ENCODE data around the gene PPIB. TPM values are rescaled to one million over a fixed set of nuclear protein-coding genes. Genes with fewer than 3 reads are reported as not detected.

The PPIB gene
- total RNA-seq, 4 donors from 2014 or later, result 110 to 227 (median 214) TPM

DNA sequence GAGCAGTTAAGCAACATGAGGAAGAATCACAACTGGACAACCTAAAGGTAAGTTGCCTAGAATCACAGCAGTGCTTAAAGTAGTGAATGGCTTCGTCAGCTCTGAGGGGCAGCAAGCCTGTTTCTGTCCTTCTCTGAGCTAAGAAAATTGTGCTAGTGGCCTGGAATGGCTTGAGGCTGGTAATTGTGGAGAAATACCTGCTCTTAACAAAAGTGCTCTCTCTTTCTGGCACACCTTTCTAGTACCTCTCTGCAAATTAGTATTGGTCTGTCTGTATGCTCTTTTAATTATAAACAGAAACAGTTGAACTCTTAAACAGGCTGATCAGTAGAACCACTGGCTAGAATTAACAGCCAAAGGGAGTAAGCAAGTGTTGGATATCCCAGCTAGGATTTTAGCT is 55.5 kb downstream of the PPIB start:
- intact Hi-C loops (cut with DNase I), result no loop called here
- no peak for DNase-seq (ENCODE audit: extremely low spot score)
- WGBS, result 100% methylated on average over 1 of the region's 1 CpG
- H3K4me1 ChIP-seq, result peaks cover 47 to 77% (median 65%) of the 10 kb centered on the region in 4 donors
- H3K9me3 ChIP-seq, result no peaks in the 10 kb centered on the region
- H3K27ac ChIP-seq (replicated peaks in 1 of 4), result peak overlapping the region in 1 of 4 donors; percentile 34
- H3K4me3 ChIP-seq, result no peak overlapping the region
- no peaks in the 10 kb centered on the region for H3K36me3 ChIP-seq
- H3K27me3 ChIP-seq, result no peaks in the 10 kb centered on the region
- TF ChIP-seq POLR2A (IDR thresholded peaks at IDR 0.05; ENCODE audit: low read depth) (no peak), EP300 (IDR thresholded peaks at IDR 0.05) (no peak), POLR2AphosphoS5 (IDR thresholded peaks at IDR 0.05) (no peak)
- TF ChIP-seq, protein P1, sequence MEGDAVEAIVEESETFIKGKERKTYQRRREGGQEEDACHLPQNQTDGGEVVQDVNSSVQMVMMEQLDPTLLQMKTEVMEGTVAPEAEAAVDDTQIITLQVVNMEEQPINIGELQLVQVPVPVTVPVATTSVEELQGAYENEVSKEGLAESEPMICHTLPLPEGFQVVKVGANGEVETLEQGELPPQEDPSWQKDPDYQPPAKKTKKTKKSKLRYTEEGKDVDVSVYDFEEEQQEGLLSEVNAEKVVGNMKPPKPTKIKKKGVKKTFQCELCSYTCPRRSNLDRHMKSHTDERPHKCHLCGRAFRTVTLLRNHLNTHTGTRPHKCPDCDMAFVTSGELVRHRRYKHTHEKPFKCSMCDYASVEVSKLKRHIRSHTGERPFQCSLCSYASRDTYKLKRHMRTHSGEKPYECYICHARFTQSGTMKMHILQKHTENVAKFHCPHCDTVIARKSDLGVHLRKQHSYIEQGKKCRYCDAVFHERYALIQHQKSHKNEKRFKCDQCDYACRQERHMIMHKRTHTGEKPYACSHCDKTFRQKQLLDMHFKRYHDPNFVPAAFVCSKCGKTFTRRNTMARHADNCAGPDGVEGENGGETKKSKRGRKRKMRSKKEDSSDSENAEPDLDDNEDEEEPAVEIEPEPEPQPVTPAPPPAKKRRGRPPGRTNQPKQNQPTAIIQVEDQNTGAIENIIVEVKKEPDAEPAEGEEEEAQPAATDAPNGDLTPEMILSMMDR (IDR thresholded peaks at IDR 0.05), result no peak

Small RNA genes lying within 50 kb of the gene (small RNA-seq; reads per million reads assigned to genes)
- gene RF00019, result 0 reads per million in 3 donors

Other genes with a start within 250 kb of the PPIB start
- 10 to 100 TPM in 1 of 4 donors, 1 to 10 TPM in 3; 1.5 to 11.2 (median 7.3) TPM for gene DAPK2, start 116.5 kb downstream of the PPIB start, total RNA-seq
- 10 to 100 TPM; 15.3 to 24.4 (median 20.4) TPM for gene CIAO2A, start 69.2 kb downstream of the PPIB start, total RNA-seq
- gene SNX1, start 67.0 kb downstream of the PPIB start, total RNA-seq, result 10 to 100 TPM; 79.4 to 93.0 (median 87.5) TPM
- gene SNX22, start 11.3 kb downstream of the PPIB start, total RNA-seq, result under 1 TPM in 3 of 4 donors, not detected in 1; 0.19 to 0.42 (median 0.33) TPM
- gene CSNK1G1, start 193.2 kb upstream of the PPIB start, total RNA-seq, result 10 to 100 TPM in 2 of 4 donors, 1 to 10 TPM in 2; 9.1 to 11.2 (median 10.1) TPM
- not detected for gene PCLAF, start 218.4 kb upstream of the PPIB start, total RNA-seq
- 10 to 100 TPM in 3 of 4 donors, 1 to 10 TPM in 1; 9.9 to 13.2 (median 11.8) TPM for gene TRIP4, start 224.8 kb upstream of the PPIB start, total RNA-seq

Data from esophagus muscularis mucosa (tissue), 4 donors.